H1 (cell line): Measurements from ENCODE around the gene CDC27. TPM values are rescaled to one million over a fixed set of nuclear protein-coding genes. Genes with fewer than 3 reads are reported as not detected.
"Not testable (repeated sequence)": the region's sequence is repeated elsewhere in the genome, so short reads cannot be mapped to it uniquely, and the experiment has no call there.

Experiments
- CTCF ChIA-PET: fragments of 300-600 bp; sonication (Branson Sonifier 250); formaldehyde crosslinking; loops from one replicate; lab custom pipeline; 2021; ENCODE audit not compliant: partially characterized antibody; lab: Charles Lee
- POLR2A ChIA-PET: fragments of 300-600 bp; sonication (Branson Sonifier 250); formaldehyde crosslinking; loops from one replicate; lab custom pipeline; 2021; ENCODE audit warnings: inconsistent platforms; ENCODE audit not compliant: partially characterized antibody; lab: Charles Lee
- DNase-seq, 2 experiments: peaks; one replicate each; pipeline versions ENCODE4 v3.0.0 to v3.0.0-alpha.2; 2010 to 2022; ENCODE audit warnings: low spot score in 2 of 2, low read depth in 1 of 2, mixed read lengths in 1 of 2
- FAIRE-seq: peaks from 2 replicates; lab custom pipeline; 2011; peaks lifted over from hg19 to GRCh38; lab: Jason Lieb, UNC
- H2AFZ ChIP-seq: 2 replicates; pipeline ENCODE4 v1.8.1; 2012; ENCODE audit warnings: low read length, inconsistent platforms
- H2AK5ac ChIP-seq: 2 replicates; pipeline ENCODE4 v1.6.1; 2013; ENCODE audit warnings: low read depth, low read length
- H2BK120ac ChIP-seq: replicated peaks from 2 replicates; pipeline ENCODE3; 2013; ENCODE audit warnings: low read depth, low read length, inconsistent platforms
- H2BK12ac ChIP-seq: 2 replicates; pipeline ENCODE4 v1.6.1; 2013; ENCODE audit warnings: low read depth, low read length
- H2BK15ac ChIP-seq: 2 replicates; pipeline ENCODE4 v1.6.1; 2013; ENCODE audit warnings: low read length
- H2BK20ac ChIP-seq: 2 replicates; pipeline ENCODE4 v1.6.1; 2013; ENCODE audit warnings: low read length
- H2BK5ac ChIP-seq: 2 replicates; pipeline ENCODE4 v1.6.1; 2013; ENCODE audit warnings: low read depth, low read length
- H3K14ac ChIP-seq: 2 replicates; pipeline ENCODE4 v1.6.1; 2013; ENCODE audit warnings: inconsistent platforms; ENCODE audit not compliant: insufficient read length
- H3K18ac ChIP-seq: 2 replicates; pipeline ENCODE4 v1.6.1; 2013; ENCODE audit warnings: low read length; ENCODE audit errors: extremely low read depth
- H3K23ac ChIP-seq: 2 replicates; pipeline ENCODE4 v1.6.1; 2013; ENCODE audit warnings: inconsistent platforms; ENCODE audit not compliant: insufficient read length
- H3K23me2 ChIP-seq: 2 replicates; pipeline ENCODE4 v1.6.1; 2013; ENCODE audit warnings: low read depth, low read length
- H3K27ac ChIP-seq: 2 replicates; pipeline ENCODE4 v1.6.1; 2011; ENCODE audit warnings: low read depth, low read length, inconsistent platforms
- H3K27me3 ChIP-seq, 4 experiments: replicated peaks in 1 of 4; 1 replicate in 1 of 4; 2 replicates in 3 of 4; pipeline versions ENCODE4 v1.6.1 to v1.8.1; 2011 to 2013; ENCODE audit warnings: low read length in 3 of 4, mild to moderate bottlenecking in 3 of 4, inconsistent platforms in 2 of 4, mixed read lengths in 2 of 4, moderate library complexity in 1 of 4; ENCODE audit not compliant: control insufficient read depth in 3 of 4, insufficient read depth in 3 of 4; ENCODE audit errors: extremely low read depth in 1 of 4
- H3K36me3 ChIP-seq, 4 experiments: 2 replicates each; pipeline versions ENCODE4 v1.6.1 to v1.8.1; 2011 to 2013; ENCODE audit warnings: mild to moderate bottlenecking in 4 of 4, low read length in 3 of 4, moderate library complexity in 2 of 4, control low read depth in 1 of 4, inconsistent platforms in 1 of 4; ENCODE audit not compliant: insufficient read depth in 4 of 4, control insufficient read depth in 2 of 4
- H3K4ac ChIP-seq: replicated peaks from 2 replicates; pipeline ENCODE3; 2013; ENCODE audit warnings: low read length, low read depth, mixed read lengths, inconsistent platforms; ENCODE audit not compliant: insufficient read length
- H3K4me1 ChIP-seq, 4 experiments: replicated peaks in 1 of 4; 1 replicate in 1 of 4; 2 replicates in 3 of 4; pipeline versions ENCODE4 v1.6.1 to v1.8.1; 2011 to 2013; ENCODE audit warnings: low read length in 3 of 4, inconsistent platforms in 2 of 4, mixed read lengths in 1 of 4; ENCODE audit not compliant: insufficient read depth in 4 of 4, control insufficient read depth in 3 of 4
- H3K4me2 ChIP-seq, 2 experiments: 2 replicates each; pipeline versions ENCODE4 v1.6.1 to v1.8.1; 2011 to 2013; ENCODE audit warnings: low read depth in 2 of 2, low read length in 2 of 2, control low read depth in 1 of 2, inconsistent platforms in 1 of 2, mild to moderate bottlenecking in 1 of 2; ENCODE audit not compliant: insufficient read depth in 1 of 2
- H3K4me3 ChIP-seq, 4 experiments: fragments of 200-600, 300-600 bp in 1 of 4; sonication (generic), shearing (Covaris generic), sonication (Bioruptor Twin) in 1 of 4; 2 replicates each; pipeline versions ENCODE4 v1.5.1 to v1.8.1; 2011 to 2016; ENCODE audit warnings: low read length in 4 of 4, low read depth in 3 of 4, control low read depth in 2 of 4, inconsistent platforms in 2 of 4, mild to moderate bottlenecking in 2 of 4, mixed read lengths in 1 of 4, moderate library complexity in 1 of 4; ENCODE audit not compliant: insufficient read depth in 2 of 4; ENCODE audit errors: extremely low read depth in 1 of 4
- H3K56ac ChIP-seq: replicated peaks from 2 replicates; pipeline ENCODE3; 2013; ENCODE audit warnings: low read depth, mild to moderate bottlenecking, mixed read lengths, low read length, inconsistent platforms; ENCODE audit not compliant: insufficient read length
- H3K79me1 ChIP-seq: 2 replicates; pipeline ENCODE4 v1.6.1; 2013; ENCODE audit warnings: low read depth, low read length, control low read depth
- H3K79me2 ChIP-seq, 2 experiments: 2 replicates each; pipeline versions ENCODE4 v1.6.1 to v1.8.1; 2012 to 2013; ENCODE audit warnings: low read length in 2 of 2, mild to moderate bottlenecking in 2 of 2, inconsistent platforms in 1 of 2; ENCODE audit not compliant: insufficient read depth in 2 of 2, control insufficient read depth in 1 of 2
- H3K9ac ChIP-seq, 4 experiments: replicated peaks in 1 of 4; 1 replicate in 1 of 4; 2 replicates in 3 of 4; pipeline versions ENCODE4 v1.6.1 to v1.8.1; 2011 to 2013; ENCODE audit warnings: low read depth in 3 of 4, low read length in 3 of 4, control low read depth in 2 of 4, mild to moderate bottlenecking in 2 of 4, moderate library complexity in 2 of 4, inconsistent platforms in 1 of 4; ENCODE audit errors: extremely low read depth in 1 of 4
- H3K9me3 ChIP-seq, 2 experiments: 2 replicates each; pipeline versions ENCODE4 v1.6.1 to v1.8.1; 2012 to 2013; ENCODE audit warnings: mild to moderate bottlenecking in 2 of 2, moderate library complexity in 2 of 2, control low read depth in 1 of 2, inconsistent platforms in 1 of 2, low read depth in 1 of 2, low read length in 1 of 2, mixed read lengths in 1 of 2; ENCODE audit not compliant: insufficient read depth in 2 of 2
- H4K20me1 ChIP-seq, 2 experiments: replicated peaks in 1 of 2; 2 replicates each; pipeline versions ENCODE3 to v1.8.1; 2011 to 2013; ENCODE audit warnings: inconsistent platforms in 2 of 2, low read length in 2 of 2, mild to moderate bottlenecking in 1 of 2; ENCODE audit not compliant: insufficient read depth in 2 of 2, control insufficient read depth in 1 of 2
- H4K5ac ChIP-seq: 2 replicates; pipeline ENCODE4 v1.6.1; 2013; ENCODE audit warnings: low read length, low read depth, mixed read lengths, inconsistent platforms; ENCODE audit not compliant: insufficient read length
- H4K8ac ChIP-seq: 2 replicates; pipeline ENCODE4 v1.8.0; 2013; ENCODE audit warnings: mild to moderate bottlenecking, moderate library complexity, low read length, inconsistent platforms; ENCODE audit not compliant: insufficient read depth; ENCODE audit errors: extremely low read depth
- H4K91ac ChIP-seq: replicated peaks from 2 replicates; pipeline ENCODE3; 2013; ENCODE audit warnings: low read length, mixed read lengths, inconsistent platforms; ENCODE audit not compliant: insufficient read length
- WGBS, 2 experiments: shearing (Covaris generic) in 1 of 2; methylation state at CpG; one replicate each; pipeline versions ENCODE4 v1.1.6 to v1.1.7; 2013 to 2015; ENCODE audit warnings: low lambda C conversion rate in 2 of 2, mixed read lengths in 2 of 2, inconsistent platforms in 1 of 2, low coverage in 1 of 2, missing lambda C conversion rate in 1 of 2; ENCODE audit not compliant: insufficient replicate concordance in 2 of 2, insufficient coverage in 1 of 2, insufficient read length in 1 of 2; ENCODE audit errors: extremely low coverage in 1 of 2, missing lambda C conversion rate in 1 of 2; 5-methylcytosine and 5-hydroxymethylcytosine counted together
- polyA plus RNA-seq, 7 experiments: library from polyadenylated mRNA; depleted of rRNA in 3 of 7; stranded (reverse) in 5 of 7; unstranded in 2 of 7; fragments of >200 nt in 5 of 7; fragments of 200-250 nt in 2 of 7; gene quantifications; 1 replicate in 5 of 7; 2 replicates in 1 of 7; 4 replicates in 1 of 7; pipeline versions ENCODE4 v1.2.1 to v1.2.3, GENCODE V29; 2011 to 2013; ENCODE audit warnings: missing spikeins in 2 of 7, mixed read lengths in 2 of 7
- total RNA-seq: library from RNA; stranded (reverse); fragmentation: NEBNext Ultra II Directional; extraction: Animal tissue kit (Norgen Biotek cat#: 25700); gene quantifications from 2 replicates; pipeline ENCODE4 v1.2.1, GENCODE V29; 2021

CDC27 gene
- total and polyA plus RNA-seq, 2 of the 8 experiments (the other 6 are each of a cell fraction or from before 2014, with no cell fraction given) = 41.9 to 87.5 TPM

- H2BK5ac ChIP-seq, H3K23me2 ChIP-seq, H4K91ac ChIP-seq, H3K23ac ChIP-seq, FAIRE-seq, H4K8ac ChIP-seq, H3K27ac ChIP-seq, H3K4me1 ChIP-seq, H2BK15ac ChIP-seq, H3K9ac ChIP-seq, H2BK12ac ChIP-seq, POLR2A ChIA-PET, H4K20me1 ChIP-seq, H3K79me2 ChIP-seq, H3K79me1 ChIP-seq, H2BK120ac ChIP-seq, DNase-seq, H3K4me2 ChIP-seq, H3K9me3 ChIP-seq, H3K14ac ChIP-seq, H2AFZ ChIP-seq, H2BK20ac ChIP-seq, H3K4ac ChIP-seq, H3K18ac ChIP-seq, H3K56ac ChIP-seq, H4K5ac ChIP-seq, CTCF ChIA-PET, H2AK5ac ChIP-seq, H3K27me3 ChIP-seq, H3K4me3 ChIP-seq: not testable (repeated sequence)
- H3K36me3 ChIP-seq = peaks cover 0 to 22% (median 4%) of the 10 kb centered on the region in 4 experiments; a peak in 7 of 8 replicates
- WGBS, 2 experiments = 85% methylated on average over 3 of the region's 4 CpGs; no CpG with 5 or more reads in 1 of the 2 experiments
Observed at GRCh38 chr17:47168896-47169295, 20.2 kb downstream of the CDC27 start.

GRCh38 chr17:47166854-47167253, 22.2 kb downstream of the CDC27 start:
- FAIRE-seq, H2BK20ac ChIP-seq, H3K79me2 ChIP-seq, H2BK12ac ChIP-seq, H2BK5ac ChIP-seq, H3K27ac ChIP-seq, H2AFZ ChIP-seq, H4K91ac ChIP-seq, H3K9ac ChIP-seq, CTCF ChIA-PET, H3K4ac ChIP-seq, H4K8ac ChIP-seq, H2AK5ac ChIP-seq, H3K79me1 ChIP-seq, H3K14ac ChIP-seq, H3K9me3 ChIP-seq, H2BK120ac ChIP-seq, H2BK15ac ChIP-seq, H3K4me2 ChIP-seq, H3K27me3 ChIP-seq, H3K4me3 ChIP-seq, H3K23me2 ChIP-seq, H4K20me1 ChIP-seq, H4K5ac ChIP-seq, DNase-seq, H3K23ac ChIP-seq, H3K4me1 ChIP-seq, H3K56ac ChIP-seq, POLR2A ChIA-PET, H3K18ac ChIP-seq: not testable (repeated sequence)
- H3K36me3 ChIP-seq = peaks cover 0 to 22% (median 4%) of the 10 kb centered on the region in 4 experiments; a peak in 7 of 8 replicates
- 91% methylated on average over 5 of the region's 5 CpGs; no CpG with 5 or more reads in 1 of the 2 experiments for WGBS, 2 experiments
